Neutrophil (primary cell): Measurements from ENCODE around the gene EMSY.

Source experiments
- H3K27ac ChIP-seq: fragments of 200-600 bp; sonication (generic); 2 replicates; pipeline ENCODE4 v1.5.1; 2016; ENCODE audit warnings: mild to moderate bottlenecking, moderate library complexity
- H3K27me3 ChIP-seq: fragments of 200-600 bp; sonication (generic); 2 replicates; pipeline ENCODE4 v1.6.0; 2016; ENCODE audit warnings: mild to moderate bottlenecking
- H3K36me3 ChIP-seq: fragments of 200-600 bp; sonication (generic); 2 replicates; pipeline ENCODE4 v1.5.1; 2017
- H3K4me1 ChIP-seq, 2 experiments: fragments of 200-600 bp in 1 of 2; sonication (generic) in 1 of 2; 1 replicate in 1 of 2; 2 replicates in 1 of 2; pipeline versions ENCODE4 v1.5.1 to v1.6.1; 2013 to 2016; ENCODE audit warnings: low read depth in 1 of 2, low read length in 1 of 2, mild to moderate bottlenecking in 1 of 2, moderate library complexity in 1 of 2; ENCODE audit not compliant: control insufficient read depth in 1 of 2, insufficient read depth in 1 of 2
- H3K4me3 ChIP-seq, 2 experiments: fragments of 200-600 bp in 1 of 2; sonication (generic) in 1 of 2; 1 replicate in 1 of 2; 2 replicates in 1 of 2; pipeline ENCODE4 v1.5.1; 2013 to 2016; ENCODE audit warnings: low read depth in 1 of 2, low read length in 1 of 2, mild to moderate bottlenecking in 1 of 2, moderate library complexity in 1 of 2
- H3K9me3 ChIP-seq: fragments of 200-600 bp; sonication (generic); 2 replicates; pipeline ENCODE4 v1.5.1; 2016
- TF ChIP-seq, protein P1 (sequence below): fragments of 200-600 bp; sonication (generic); IDR thresholded peaks from 2 replicates; pipeline ENCODE4 v1.5.1; 2016; ENCODE audit warnings: antibody characterized with exemption

EMSY gene

DNA sequence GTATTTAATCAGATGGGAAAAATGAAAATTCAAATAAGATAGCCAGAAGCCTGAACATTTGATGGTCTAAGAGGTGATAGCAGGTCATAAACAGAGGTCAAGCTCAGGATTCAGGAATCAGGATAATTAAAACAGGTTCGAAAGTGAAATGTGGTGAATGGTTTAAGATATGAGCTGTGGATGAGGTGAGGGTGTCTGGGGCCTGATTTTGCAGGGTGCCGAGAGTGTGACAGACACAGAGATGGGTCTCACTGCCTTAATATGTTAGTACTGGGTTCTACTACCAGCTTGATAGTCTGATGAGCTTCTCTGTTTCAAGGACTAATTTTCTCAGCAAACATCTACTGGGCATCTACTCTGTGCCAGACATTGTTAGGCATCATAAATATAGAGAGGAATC, 19.9 kb upstream of the EMSY start:
- no peak overlapping the region for H3K4me3 ChIP-seq
- peaks cover 7% of the 10 kb centered on the region for H3K27me3 ChIP-seq
- no peaks in the 10 kb centered on the region for H3K36me3 ChIP-seq
- no peaks in the 10 kb centered on the region for H3K4me1 ChIP-seq
- H3K9me3 ChIP-seq = no peaks in the 10 kb centered on the region
- H3K27ac ChIP-seq = no peak overlapping the region
- TF ChIP-seq, protein P1, sequence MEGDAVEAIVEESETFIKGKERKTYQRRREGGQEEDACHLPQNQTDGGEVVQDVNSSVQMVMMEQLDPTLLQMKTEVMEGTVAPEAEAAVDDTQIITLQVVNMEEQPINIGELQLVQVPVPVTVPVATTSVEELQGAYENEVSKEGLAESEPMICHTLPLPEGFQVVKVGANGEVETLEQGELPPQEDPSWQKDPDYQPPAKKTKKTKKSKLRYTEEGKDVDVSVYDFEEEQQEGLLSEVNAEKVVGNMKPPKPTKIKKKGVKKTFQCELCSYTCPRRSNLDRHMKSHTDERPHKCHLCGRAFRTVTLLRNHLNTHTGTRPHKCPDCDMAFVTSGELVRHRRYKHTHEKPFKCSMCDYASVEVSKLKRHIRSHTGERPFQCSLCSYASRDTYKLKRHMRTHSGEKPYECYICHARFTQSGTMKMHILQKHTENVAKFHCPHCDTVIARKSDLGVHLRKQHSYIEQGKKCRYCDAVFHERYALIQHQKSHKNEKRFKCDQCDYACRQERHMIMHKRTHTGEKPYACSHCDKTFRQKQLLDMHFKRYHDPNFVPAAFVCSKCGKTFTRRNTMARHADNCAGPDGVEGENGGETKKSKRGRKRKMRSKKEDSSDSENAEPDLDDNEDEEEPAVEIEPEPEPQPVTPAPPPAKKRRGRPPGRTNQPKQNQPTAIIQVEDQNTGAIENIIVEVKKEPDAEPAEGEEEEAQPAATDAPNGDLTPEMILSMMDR = no peak

- Histone ChIP-seq H3K4me3 (no peak overlapping the region), H3K27me3 (peaks cover 7% of the 10 kb centered on the region), H3K4me1 (no peaks in the 10 kb centered on the region), H3K27ac (no peak overlapping the region), H3K9me3 (no peaks in the 10 kb centered on the region), H3K36me3 (no peaks in the 10 kb centered on the region)
- TF ChIP-seq, protein P1 = no peak
Measured at GRCh38 chr11:76426660-76427059, 18.2 kb upstream of the EMSY start.

DNA sequence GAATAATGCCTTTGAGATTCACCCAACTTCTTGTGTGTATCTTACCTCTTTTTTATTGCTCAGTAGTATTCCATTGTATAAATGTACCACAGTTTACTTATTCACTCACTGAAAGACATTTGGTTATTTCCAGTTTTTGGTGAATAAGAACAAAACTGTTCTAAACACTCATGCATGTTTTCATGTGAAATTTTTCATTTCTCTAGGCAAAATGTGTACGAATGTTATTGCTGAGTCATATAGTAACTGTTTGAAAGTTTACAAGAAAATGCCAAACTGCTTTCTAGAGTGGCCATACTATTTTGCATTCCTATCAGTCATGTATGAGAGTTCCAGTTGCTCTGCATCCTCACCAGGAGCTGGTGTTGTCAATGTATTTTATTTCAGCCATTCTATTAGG, 8.8 kb upstream of the EMSY start:
- TF ChIP-seq, protein P1 = no peak
- no peaks in the 10 kb centered on the region for H3K9me3 ChIP-seq
- H3K4me3 ChIP-seq = no peak overlapping the region
- H3K4me1 ChIP-seq = no peaks in the 10 kb centered on the region
- no peaks in the 10 kb centered on the region for H3K36me3 ChIP-seq
- H3K27ac ChIP-seq = no peak overlapping the region
- H3K27me3 ChIP-seq = no peaks in the 10 kb centered on the region

GRCh38 chr11:76443268-76443980, 1.4 kb upstream of the EMSY start:
- Histone ChIP-seq H3K27me3 (no peaks in the 10 kb centered on the region), H3K4me3 (peak overlapping the region; percentile 72 to 96), H3K9me3 (no peaks in the 10 kb centered on the region), H3K4me1 (peaks cover 18 to 21% of the 10 kb centered on the region in 2 experiments), H3K27ac (peak overlapping the region; percentile 89), H3K36me3 (peaks cover 14% of the 10 kb centered on the region)
- TF ChIP-seq, protein P1 = no peak

DNA sequence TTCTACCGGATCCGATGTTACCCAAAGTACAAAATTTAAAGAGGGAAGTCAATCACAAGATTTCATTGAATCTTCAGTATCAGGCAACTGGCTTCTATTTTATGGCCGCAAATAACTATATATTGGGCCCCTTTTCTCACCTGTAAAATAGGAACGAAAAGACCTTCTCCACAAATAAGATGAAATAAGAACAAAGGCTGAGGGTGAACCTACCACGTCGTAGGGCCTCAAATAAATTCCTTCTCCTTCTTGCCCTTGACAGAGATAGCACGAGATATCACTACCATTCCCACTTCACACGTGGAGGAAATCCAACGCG, 794 bp upstream of the EMSY start:
- H3K36me3 ChIP-seq = peaks cover 19% of the 10 kb centered on the region
- peaks cover 18 to 21% of the 10 kb centered on the region in 2 experiments for H3K4me1 ChIP-seq
- H3K9me3 ChIP-seq = no peaks in the 10 kb centered on the region
- H3K27ac ChIP-seq = peak overlapping the region; percentile 89
- peak overlapping the region; percentile 72 to 96 for H3K4me3 ChIP-seq
- H3K27me3 ChIP-seq = no peaks in the 10 kb centered on the region
- TF ChIP-seq, protein P1 = no peak
